PC-9 (cell line): ENCODE results near the gene KLC3. TPM values are rescaled to one million over a fixed set of nuclear protein-coding genes. Genes with fewer than 3 reads are reported as not detected.

Source experiments
- BruUV-seq: library from RNA; stranded (reverse); fragments of 400-500 nt; replicated peaks from 2 replicates; lab custom pipeline; 2021; lab: Mats Ljungman, UMichigan
- CTCF ChIA-PET: fragments of 300-600 bp; sonication (Branson Sonifier 250); formaldehyde crosslinking; loops from one replicate; lab custom pipeline; 2022; ENCODE audit warnings: antibody characterized with exemption; lab: Charles Lee
- POLR2A ChIA-PET: fragments of 300-600 bp; sonication (Branson Sonifier 250); formaldehyde crosslinking; loops from one replicate; lab custom pipeline; 2022; ENCODE audit warnings: antibody characterized with exemption; ENCODE audit not compliant: unreplicated experiment; lab: Charles Lee
- DNase-seq, 2 experiments: peaks; one replicate each; pipeline versions ENCODE4 v3.0.0 to v3.0.0-alpha.2; 2015 to 2022; ENCODE audit warnings: mixed read lengths in 1 of 2
- H2AFZ ChIP-seq: fragments of 200-600 bp; sonication (generic); 2 replicates; pipeline ENCODE4 v1.8.1; 2017; ENCODE audit warnings: antibody characterized with exemption
- H3F3A ChIP-seq: fragments of 200-600 bp; sonication (generic); 2 replicates; pipeline ENCODE4 v1.8.1; 2017; ENCODE audit warnings: antibody characterized with exemption, mild to moderate bottlenecking, low read depth; ENCODE audit not compliant: insufficient read depth
- H3K27ac ChIP-seq: fragments of 200-600 bp; sonication (generic); 2 replicates; pipeline ENCODE4 v1.6.1; 2016; ENCODE audit warnings: mixed run types
- H3K27me3 ChIP-seq: fragments of 200-600 bp; sonication (generic); 2 replicates; pipeline ENCODE4 v1.6.1; 2016; ENCODE audit warnings: low read depth, mixed run types; ENCODE audit not compliant: insufficient read depth
- H3K36me3 ChIP-seq: fragments of 200-600 bp; sonication (generic); 2 replicates; pipeline ENCODE4 v1.6.1; 2016; ENCODE audit warnings: low read depth, mixed run types
- H3K4me1 ChIP-seq: fragments of 200-600 bp; sonication (generic); replicated peaks from 2 replicates; pipeline ENCODE4 v1.6.1; 2016; ENCODE audit warnings: mixed run types; ENCODE audit not compliant: insufficient read depth
- H3K4me2 ChIP-seq: fragments of 200-600 bp; sonication (generic); 2 replicates; pipeline ENCODE4 v1.6.1; 2017; ENCODE audit warnings: mixed run types
- H3K4me3 ChIP-seq: fragments of 200-600 bp; sonication (generic); 2 replicates; pipeline ENCODE4 v1.6.1; 2016; ENCODE audit warnings: mixed run types
- H3K79me2 ChIP-seq: fragments of 200-600 bp; sonication (generic); 2 replicates; pipeline ENCODE4 v1.6.1; 2017; ENCODE audit warnings: low read depth, mixed run types
- H3K9me2 ChIP-seq: fragments of 200-600 bp; sonication (generic); 2 replicates; pipeline ENCODE4 v1.8.1; 2017; ENCODE audit warnings: mild to moderate bottlenecking; ENCODE audit not compliant: insufficient read depth
- H3K9me3 ChIP-seq: fragments of 200-600 bp; sonication (generic); 2 replicates; pipeline ENCODE4 v1.8.1; 2016; ENCODE audit warnings: low read depth; ENCODE audit not compliant: insufficient read depth
- H4K20me1 ChIP-seq: fragments of 200-600 bp; sonication (generic); 2 replicates; pipeline ENCODE4 v1.8.1; 2017; ENCODE audit not compliant: insufficient read depth
- CTCF ChIP-seq: fragments of 200-600 bp; sonication (generic); conservative IDR thresholded peaks from 2 replicates; pipeline ENCODE4 v1.6.1; 2017; ENCODE audit warnings: mixed run types, antibody characterized with exemption, mild to moderate bottlenecking, moderate library complexity
- EZH2 ChIP-seq: fragments of 200-600 bp; sonication (generic); IDR thresholded peaks from 2 replicates; pipeline ENCODE4 v1.8.0; 2017; ENCODE audit warnings: antibody characterized with exemption, low read depth
- intact Hi-C: fragments of 100-400 bp; cut with micrococcal nuclease; formaldehyde crosslinking; loops from one replicate; pipeline ENCODE4 v1.10.0; 2022; ENCODE audit not compliant: unreplicated experiment
- total RNA-seq: library from RNA; stranded (reverse); gene quantifications from 2 replicates; pipeline ENCODE4 v1.2.3, GENCODE V29; 2021

KLC3 gene
- total RNA-seq, 1 experiment from 2014 or later, result 20.6 TPM

- ChIA-PET CTCF (no interaction called here), POLR2A (no interaction called here)
- Histone ChIP-seq H3K36me3 (no peaks in the 10 kb centered on the region), H4K20me1 (no peaks in the 10 kb centered on the region; the same call in 1 of the 2 replicates), H2AFZ (no peak overlapping the region), H3K9me3 (no peaks in the 10 kb centered on the region), H3F3A (peaks cover 6% of the 10 kb centered on the region; the same call in 1 of the 2 replicates), H3K4me1 (no peaks in the 10 kb centered on the region), H3K27me3 (no peaks in the 10 kb centered on the region), H3K9me2 (no peaks in the 10 kb centered on the region), H3K79me2 (no peaks in the 10 kb centered on the region), H3K4me2 (no peak overlapping the region), H3K27ac (no peak overlapping the region), H3K4me3 (no peak overlapping the region)
- BruUV-seq, result no TSS peak
- intact Hi-C loops, result no loop called here
- DNase-seq, result no peak
- TF ChIP-seq EZH2, result no peak
Observed at GRCh38 chr19:45358213-45358792, 17.8 kb downstream of the KLC3 start.

- no peak for TF ChIP-seq EZH2
- no peak for TF ChIP-seq CTCF
Observed at GRCh38 chr19:45361608-45362007, 21.1 kb downstream of the KLC3 start.

GRCh38 chr19:45362291-45362690 is 21.7 kb downstream of the KLC3 start:
- Histone ChIP-seq H3K4me1 (0 out of 2 replicates have a peak, but pooled peaks cover 6% of the 10 kb centered on the region), H3K36me3 (no peaks in the 10 kb centered on the region), H4K20me1 (no peaks in the 10 kb centered on the region; the same call in 1 of the 2 replicates), H3K4me2 (no peak overlapping the region), H3K4me3 (no peak overlapping the region), H3K9me3 (no peaks in the 10 kb centered on the region), H3K9me2 (no peaks in the 10 kb centered on the region), H2AFZ (no peak overlapping the region), H3K79me2 (no peaks in the 10 kb centered on the region), H3K27ac (no peak overlapping the region), H3K27me3 (no peaks in the 10 kb centered on the region), H3F3A (no peaks in the 10 kb centered on the region)
- no peak for DNase-seq
- TF ChIP-seq EZH2, result no peak
- TF ChIP-seq CTCF, result no peak
- ChIA-PET CTCF (no interaction called here), POLR2A (no interaction called here)
- intact Hi-C loops, result no loop called here
- BruUV-seq, result no TSS peak

More at GRCh38 chr19:45361608-45362007, 21.1 kb downstream of the KLC3 start:
- H3K36me3 ChIP-seq, result no peaks in the 10 kb centered on the region
- DNase-seq, result no peak
- H2AFZ ChIP-seq, result no peak overlapping the region
- ChIA-PET CTCF (no interaction called here), POLR2A (interaction anchor here (0.6 kb wide), 1 partner anchor 110 kb away, joined by 24 read pairs; no protein-coding TSS in a partner anchor)
- no peaks in the 10 kb centered on the region for H3K9me2 ChIP-seq
- intact Hi-C loops, result no loop called here
- no peak overlapping the region for H3K4me3 ChIP-seq
- H3F3A ChIP-seq, result no peaks in the 10 kb centered on the region; the same call in 1 of the 2 replicates
- no peak overlapping the region for H3K4me2 ChIP-seq
- no TSS peak for BruUV-seq
- 0 out of 2 replicates have a peak, but pooled peaks cover 6% of the 10 kb centered on the region for H3K4me1 ChIP-seq
- no peaks in the 10 kb centered on the region for H3K79me2 ChIP-seq
- H3K27me3 ChIP-seq, result no peaks in the 10 kb centered on the region
- H3K27ac ChIP-seq, result no peak overlapping the region
- no peaks in the 10 kb centered on the region; the same call in 1 of the 2 replicates for H4K20me1 ChIP-seq
- H3K9me3 ChIP-seq, result no peaks in the 10 kb centered on the region
